Spleen (tissue), 11 donors: Measurements from ENCODE around the gene PRKCH. TPM values are rescaled to one million over a fixed set of nuclear protein-coding genes. Genes with fewer than 3 reads are reported as not detected.

Source experiments
- DNase-seq: peaks from one replicate; pipeline ENCODE4 v3.0.0-alpha.2; 2020
- H3K27ac ChIP-seq, 8 donors: fragments of 200-600 bp; sonication (generic) in 7 of 8; 1 replicate in 4 of 8; 2 replicates in 4 of 8; pipeline versions ENCODE4 v1.5.0 to v1.8.0; 2016 to 2021; ENCODE audit warnings: inconsistent platforms in 4 of 8, mild to moderate bottlenecking in 4 of 8, moderate library complexity in 1 of 8
- H3K27me3 ChIP-seq, 7 donors: fragments of 200-600 bp; sonication (generic) in 6 of 7; replicated peaks in 1 of 7; 1 replicate in 4 of 7; 2 replicates in 3 of 7; pipeline versions ENCODE4 v1.5.0 to v1.8.0; 2016 to 2021; ENCODE audit warnings: inconsistent platforms in 3 of 7, mild to moderate bottlenecking in 1 of 7
- H3K36me3 ChIP-seq, 6 donors: fragments of 200-600 bp; sonication (generic) in 5 of 6; 1 replicate in 4 of 6; 2 replicates in 2 of 6; pipeline versions ENCODE4 v1.5.0 to v1.8.0; 2016 to 2021; ENCODE audit warnings: inconsistent platforms in 2 of 6
- H3K4me1 ChIP-seq, 6 donors: fragments of 200-600 bp; sonication (generic) in 5 of 6; 1 replicate in 3 of 6; 2 replicates in 3 of 6; pipeline versions ENCODE4 v1.5.0 to v1.8.0; 2016 to 2021; ENCODE audit warnings: inconsistent platforms in 3 of 6
- H3K4me3 ChIP-seq, 8 donors: fragments of 200-600 bp; sonication (generic) in 7 of 8; 1 replicate in 4 of 8; 2 replicates in 4 of 8; pipeline versions ENCODE4 v1.5.0 to v1.8.0; 2016 to 2021; ENCODE audit warnings: inconsistent platforms in 4 of 8, mild to moderate bottlenecking in 4 of 8, moderate library complexity in 2 of 8
- H3K9me3 ChIP-seq, 8 donors: fragments of 200-600 bp; sonication (generic) in 7 of 8; 1 replicate in 4 of 8; 2 replicates in 4 of 8; pipeline versions ENCODE4 v1.5.0 to v1.8.0; 2016 to 2021; ENCODE audit warnings: inconsistent platforms in 4 of 8
- CTCF ChIP-seq, 11 experiments: fragments of 200-600 bp in 7 of 11; fragments of 450-650 bp in 4 of 11; sonication (generic) in 4 of 11; IDR thresholded peaks in 8 of 11; conservative IDR thresholded peaks in 3 of 11; 1 replicate in 7 of 11; 2 replicates in 4 of 11; pipeline versions ENCODE4 v1.4.0 to v1.8.0; 2016 to 2021; ENCODE audit warnings: antibody characterized with exemption in 11 of 11, inconsistent platforms in 4 of 11, mild to moderate bottlenecking in 1 of 11
- POLR2A ChIP-seq, 3 donors: fragments of 450-650 bp; IDR thresholded peaks; one replicate each; pipeline ENCODE4 v1.5.1; 2017; ENCODE audit warnings: antibody characterized with exemption in 3 of 3, mild to moderate bottlenecking in 1 of 3
- POLR2AphosphoS5 ChIP-seq, 3 donors: sonication (generic); formaldehyde crosslinking; IDR thresholded peaks; one replicate each; pipeline ENCODE4 v1.5.1; 2017; ENCODE audit warnings: antibody characterized with exemption in 3 of 3
- WGBS, 5 donors: extraction: QIAGEN DNeasy Blood & Tissue Kit in 3 of 5; methylation state at CpG; one replicate each; pipeline versions ENCODE4 v1.1.5 to v1.1.7; 2013 to 2018; 5-methylcytosine and 5-hydroxymethylcytosine counted together
- intact Hi-C: fragments of 100-400 bp; cut with DNase I; formaldehyde crosslinking; loops from one replicate; pipeline ENCODE4 v1.15.0; 2023; ENCODE audit warnings: low total_unique reads
- polyA plus RNA-seq, 3 donors: library from polyadenylated mRNA; stranded (reverse); fragments of 200-250 nt; gene quantifications; one replicate each; pipeline ENCODE4 v1.2.1, GENCODE V29; 2013
- total RNA-seq, 7 donors: library from RNA; depleted of rRNA in 3 of 7; stranded (reverse); fragments of >200 nt in 3 of 7; fragmentation: NEBNext Ultra II Directional in 4 of 7; extraction: Animal tissue kit (Norgen Biotek cat#: 25700) in 4 of 7; gene quantifications; one replicate each; pipeline versions ENCODE4 v1.1.0 to v1.2.1, GENCODE V29; 2016 to 2021
- donor health status: healthy with polysubstance abuse.
- donor health status: DM: no; HTN: no; CAD: no; lungs with moderate emphysema.
- donor health status: DM: no; HTN: no; CAD: no.
- donor health status: Bipolar disorder and iron deficiency.
- donor health status: healthy.
- donor health status: DM: no; HTN: no; CAD: no.
- donor health status: DM: yes; HTN: yes; CAD: no.

The PRKCH gene
- total and polyA plus RNA-seq, 10 donors, result 10.0 to 184 (median 105) TPM

- Histone ChIP-seq H3K27ac (peak overlapping the region; percentile 84 to 92 (median 90)), H3K36me3 (no peaks in the 10 kb centered on the region), H3K27me3 (peaks cover 0 to 29% (median 0%) of the 10 kb centered on the region in 7 donors), H3K4me3 (peak overlapping the region; percentile 61 to 85 (median 70)), H3K4me1 (peaks cover 0 to 65% (median 24%) of the 10 kb centered on the region in 6 donors), H3K9me3 (peaks cover 0 to 6% (median 0%) of the 10 kb centered on the region in 8 donors)
- intact Hi-C loops, result no loop called here
- peak in 2 of 3 donors; percentile 59 to 60 for TF ChIP-seq POLR2AphosphoS5 (IDR thresholded peaks at IDR 0.05)
- TF ChIP-seq POLR2A (IDR thresholded peaks at IDR 0.05), result no peak
- DNase-seq, result peak; percentile 85
- WGBS, 5 donors, result 2% methylated on average over 47 to 63 of the region's 63 CpGs
Observed at GRCh38 chr14:61322011-61322798, 826 bp downstream of the PRKCH start.

GRCh38 chr14:61322799-61323290 is 1.5 kb downstream of the PRKCH start:
- Histone ChIP-seq H3K27ac (peak overlapping the region; percentile 84 to 92 (median 90)), H3K36me3 (no peaks in the 10 kb centered on the region), H3K4me3 (peak overlapping the region; percentile 61 to 85 (median 70)), H3K27me3 (peaks cover 0 to 29% (median 0%) of the 10 kb centered on the region in 7 donors), H3K9me3 (peaks cover 0 to 6% (median 0%) of the 10 kb centered on the region in 8 donors), H3K4me1 (peaks cover 0 to 70% (median 26%) of the 10 kb centered on the region in 6 donors)
- no peak for DNase-seq
- 3 to 8% (median 4%) methylated on average over 13 of the region's 13 CpGs for WGBS, 5 donors
- intact Hi-C loops, result no loop called here
- TF ChIP-seq CTCF (IDR thresholded peaks at IDR 0.05 in 8 of 11, conservative IDR thresholded peaks at IDR 0.05 in 3 of 11) (no peak), POLR2AphosphoS5 (IDR thresholded peaks at IDR 0.05) (peak in 1 of 3 donors; percentile 36), POLR2A (IDR thresholded peaks at IDR 0.05) (no peak)

- Histone ChIP-seq H3K36me3 (no peaks in the 10 kb centered on the region), H3K9me3 (peaks cover 0 to 6% (median 0%) of the 10 kb centered on the region in 8 donors), H3K27ac (peak overlapping the region; percentile 21 to 92 (median 90)), H3K4me1 (peaks cover 5 to 79% (median 33%) of the 10 kb centered on the region in 6 donors), H3K27me3 (peaks cover 0 to 29% (median 0%) of the 10 kb centered on the region in 7 donors), H3K4me3 (peak overlapping the region; percentile 61 to 85 (median 70))
- TF ChIP-seq POLR2AphosphoS5 (IDR thresholded peaks at IDR 0.05) (no peak), CTCF (IDR thresholded peaks at IDR 0.05 in 8 of 11, conservative IDR thresholded peaks at IDR 0.05 in 3 of 11) (no peak), POLR2A (IDR thresholded peaks at IDR 0.05) (no peak)
- intact Hi-C loops, result no loop called here
- DNase-seq, result no peak
- 62 to 69% (median 67%) methylated on average over 6 of the region's 6 CpGs for WGBS, 5 donors
Observed at GRCh38 chr14:61323970-61324369, 2.6 kb downstream of the PRKCH start.

GRCh38 chr14:61325166-61325565 is 3.8 kb downstream of the PRKCH start:
- H3K9me3 ChIP-seq, result peaks cover 0 to 6% (median 0%) of the 10 kb centered on the region in 8 donors
- peaks cover 9 to 90% (median 43%) of the 10 kb centered on the region in 6 donors for H3K4me1 ChIP-seq
- TF ChIP-seq CTCF (IDR thresholded peaks at IDR 0.05 in 8 of 11, conservative IDR thresholded peaks at IDR 0.05 in 3 of 11), result no peak
- no peak for TF ChIP-seq POLR2A (IDR thresholded peaks at IDR 0.05)
- no peak for TF ChIP-seq POLR2AphosphoS5 (IDR thresholded peaks at IDR 0.05)
- 67 to 80% (median 74%) methylated on average over 1 of the region's 1 CpG for WGBS, 5 donors
- peak overlapping the region; percentile 13 to 92 (median 90) for H3K27ac ChIP-seq
- H3K27me3 ChIP-seq, result peaks cover 0 to 29% (median 0%) of the 10 kb centered on the region in 7 donors
- peak overlapping the region in 4 of 8 donors; percentile 61 to 85 (median 70) for H3K4me3 ChIP-seq
- H3K36me3 ChIP-seq, result no peaks in the 10 kb centered on the region
- DNase-seq, result no peak
- intact Hi-C loops, result no loop called here
